Measurements from ENCODE around the gene MAFF. TPM values are rescaled to one million over a fixed set of nuclear protein-coding genes. Genes with fewer than 3 reads are reported as not detected.

Gene MAFF
- total and polyA plus RNA-seq, 8 donors: 7.0 to 17.1 (median 10.3) TPM

- Histone ChIP-seq H3K27ac (peak overlapping the region; percentile 63 to 78), H3K4me1 (peaks cover 8 to 29% of the 10 kb centered on the region in 2 donors), H3K9me3 (no peaks in the 10 kb centered on the region), H3K27me3 (no peaks in the 10 kb centered on the region), H3K4me3 (no peak overlapping the region), H3K36me3 (peaks cover 0 to 88% of the 10 kb centered on the region in 2 donors)
- intact Hi-C loops (cut with DNase I): no loop called here
- no peak for DNase-seq
- no peak for TF ChIP-seq CTCF (IDR thresholded peaks at IDR 0.05)
- peak; percentile 5 for ATAC-seq
Observed at GRCh38 chr22:38228326-38228872, 26.6 kb downstream of the MAFF start.

GRCh38 chr22:38228873-38229740 is 27.3 kb downstream of the MAFF start:
- Histone ChIP-seq H3K4me3 (no peak overlapping the region), H3K27me3 (no peaks in the 10 kb centered on the region), H3K27ac (peak overlapping the region; percentile 63 to 78), H3K4me1 (peaks cover 8 to 29% of the 10 kb centered on the region in 2 donors), H3K9me3 (no peaks in the 10 kb centered on the region), H3K36me3 (peaks cover 0 to 88% of the 10 kb centered on the region in 2 donors)
- ATAC-seq: peak; percentile 70
- no peak for DNase-seq
- no peak for TF ChIP-seq CTCF (IDR thresholded peaks at IDR 0.05)
- intact Hi-C loops (cut with DNase I): no loop called here

- Histone ChIP-seq H3K4me3 (no peak overlapping the region), H3K9me3 (no peaks in the 10 kb centered on the region), H3K27me3 (no peaks in the 10 kb centered on the region), H3K4me1 (peaks cover 8 to 29% of the 10 kb centered on the region in 2 donors), H3K36me3 (peaks cover 0 to 88% of the 10 kb centered on the region in 2 donors), H3K27ac (peak overlapping the region; percentile 65 to 70)
- DNase-seq (peak in 2 of 4 donors; percentile 49 to 57), ATAC-seq (peak; percentile 50)
- intact Hi-C loops (cut with DNase I): no loop called here
- TF ChIP-seq CTCF (IDR thresholded peaks at IDR 0.05): peak in 1 of 2 donors; percentile 46
Observed at GRCh38 chr22:38230108-38230825, 28.5 kb downstream of the MAFF start.

- no peak overlapping the region for H3K4me3 ChIP-seq
- intact Hi-C loops (cut with DNase I): no loop called here
- TF ChIP-seq CTCF (IDR thresholded peaks at IDR 0.05): no peak
- peak overlapping the region; percentile 65 to 70 for H3K27ac ChIP-seq
- no peak for ATAC-seq
- H3K4me1 ChIP-seq: peaks cover 8 to 29% of the 10 kb centered on the region in 2 donors
- no peaks in the 10 kb centered on the region for H3K27me3 ChIP-seq
- H3K36me3 ChIP-seq: peaks cover 0 to 86% of the 10 kb centered on the region in 2 donors
- no peaks in the 10 kb centered on the region for H3K9me3 ChIP-seq
- DNase-seq: no peak
Observed at GRCh38 chr22:38230916-38231315, 29.1 kb downstream of the MAFF start.

GRCh38 chr22:38232196-38232595 is 30.4 kb downstream of the MAFF start:
- Histone ChIP-seq H3K9me3 (no peaks in the 10 kb centered on the region), H3K27ac (no peak overlapping the region), H3K4me3 (no peak overlapping the region), H3K4me1 (peaks cover 9 to 29% of the 10 kb centered on the region in 2 donors), H3K36me3 (peaks cover 0 to 83% of the 10 kb centered on the region in 2 donors), H3K27me3 (no peaks in the 10 kb centered on the region)
- DNase-seq (no peak), ATAC-seq (no peak)
- intact Hi-C loops (cut with DNase I): no loop called here
- TF ChIP-seq CTCF (IDR thresholded peaks at IDR 0.05): no peak

Measured in left lung (tissue), 10 donors.